Lower leg skin (tissue), 3 donors: ENCODE measurements around the gene PTPRT.

Experiments used
- CTCF ChIP-seq, 3 donors: fragments of 450-650 bp; IDR thresholded peaks; one replicate each; pipeline ENCODE4 v1.5.1; 2016; ENCODE audit warnings: antibody characterized with exemption in 3 of 3, mild to moderate bottlenecking in 3 of 3, moderate library complexity in 2 of 3
- POLR2A ChIP-seq, 2 donors: fragments of 450-650 bp; IDR thresholded peaks; one replicate each; pipeline ENCODE4 v1.6.1; 2016 to 2017; ENCODE audit warnings: antibody characterized with exemption in 2 of 2, mild to moderate bottlenecking in 1 of 2, moderate library complexity in 1 of 2

DNA sequence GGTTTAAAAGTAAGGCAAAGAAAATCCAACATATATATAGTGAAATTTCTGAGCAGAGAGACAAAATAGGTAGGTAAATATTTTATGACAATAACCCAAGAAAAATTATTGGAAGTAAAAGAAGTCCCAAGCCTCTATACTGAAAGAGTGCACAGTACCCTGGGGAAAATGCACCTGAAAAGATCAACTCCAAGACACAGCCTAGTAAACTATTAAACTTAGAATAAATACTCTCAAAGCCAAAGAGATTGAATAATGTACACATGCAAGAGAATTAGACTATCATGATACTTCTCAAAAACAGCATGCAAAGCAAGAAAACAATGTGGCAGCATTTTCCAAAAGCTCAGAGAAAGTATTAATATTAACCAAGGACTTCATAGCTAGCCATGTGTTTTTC lies 894.7 kb downstream of the PTPRT start:
- TF ChIP-seq CTCF (IDR thresholded peaks at IDR 0.05) (no peak), POLR2A (IDR thresholded peaks at IDR 0.05) (no peak)
